GM21737 (cell line): ENCODE data around the gene CCDC57.
"Not testable (repeated sequence)": the region's sequence is repeated elsewhere in the genome, so short reads cannot be mapped to it uniquely, and the experiment has no call there.

Source experiments
- ATAC-seq: cut with Tn5 transposase; IDR thresholded peaks from one replicate; pipeline ENCODE4 v1.9.1; 2021; ENCODE audit warnings: mild to moderate bottlenecking, moderate library complexity; ENCODE audit not compliant: unreplicated experiment

CCDC57 gene

DNA sequence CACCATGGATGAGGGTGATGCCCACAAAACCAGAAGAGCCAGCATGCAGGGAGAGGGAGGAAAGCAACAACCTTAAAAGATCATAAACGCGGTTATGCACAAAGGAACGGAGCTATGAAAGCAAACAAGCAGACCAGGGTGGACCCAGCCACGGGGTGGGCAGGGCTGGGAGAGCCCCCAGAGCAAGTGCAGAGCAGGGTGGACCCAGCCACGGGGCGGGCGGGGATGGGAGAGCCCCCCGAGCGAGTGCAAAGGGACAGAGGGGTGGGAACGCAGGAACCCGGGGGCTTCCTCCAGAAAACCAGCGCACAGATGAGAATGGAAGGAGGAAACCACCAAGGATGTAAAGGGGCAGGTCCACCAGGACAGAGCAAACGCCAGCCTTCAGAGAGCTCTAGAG, 33.2 kb downstream of the CCDC57 start:
- ATAC-seq, result no peak

DNA sequence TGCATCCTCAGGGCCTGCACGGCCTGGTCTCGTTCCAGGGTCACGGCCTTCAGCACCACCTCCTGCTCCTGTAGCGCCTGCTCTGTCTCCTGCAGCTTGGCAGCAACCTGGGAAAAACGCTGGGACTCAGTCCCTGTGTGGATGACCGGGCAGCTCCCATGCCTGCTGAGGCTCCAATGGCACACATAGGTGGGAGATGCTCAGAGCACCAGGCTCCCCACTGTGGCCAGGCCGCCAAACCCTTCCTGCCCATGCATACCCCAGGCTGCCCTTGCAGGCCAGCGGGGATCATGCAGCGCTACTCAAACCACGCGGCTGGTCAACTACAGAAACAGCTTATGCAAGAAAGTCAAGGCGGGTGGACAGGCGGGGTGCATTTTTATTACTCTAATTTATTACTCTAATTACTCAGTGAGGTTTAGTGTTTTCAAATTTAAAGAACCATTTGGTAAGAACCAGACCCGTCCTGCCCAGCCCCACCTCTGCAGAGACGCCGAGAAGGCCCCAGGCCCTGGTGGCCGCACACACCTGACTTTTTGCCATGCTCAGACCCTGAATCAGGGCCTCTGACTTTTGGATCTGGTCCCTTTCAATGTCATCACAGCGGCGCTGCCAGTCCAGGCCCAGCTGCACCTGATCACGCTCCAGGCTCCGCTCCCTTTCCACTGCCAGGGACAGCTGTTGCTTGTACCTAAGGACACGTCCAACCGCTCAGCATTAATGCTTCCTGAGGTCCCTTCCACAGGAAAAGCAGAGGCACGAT, 34.0 kb downstream of the CCDC57 start:
- ATAC-seq, result no peak

DNA sequence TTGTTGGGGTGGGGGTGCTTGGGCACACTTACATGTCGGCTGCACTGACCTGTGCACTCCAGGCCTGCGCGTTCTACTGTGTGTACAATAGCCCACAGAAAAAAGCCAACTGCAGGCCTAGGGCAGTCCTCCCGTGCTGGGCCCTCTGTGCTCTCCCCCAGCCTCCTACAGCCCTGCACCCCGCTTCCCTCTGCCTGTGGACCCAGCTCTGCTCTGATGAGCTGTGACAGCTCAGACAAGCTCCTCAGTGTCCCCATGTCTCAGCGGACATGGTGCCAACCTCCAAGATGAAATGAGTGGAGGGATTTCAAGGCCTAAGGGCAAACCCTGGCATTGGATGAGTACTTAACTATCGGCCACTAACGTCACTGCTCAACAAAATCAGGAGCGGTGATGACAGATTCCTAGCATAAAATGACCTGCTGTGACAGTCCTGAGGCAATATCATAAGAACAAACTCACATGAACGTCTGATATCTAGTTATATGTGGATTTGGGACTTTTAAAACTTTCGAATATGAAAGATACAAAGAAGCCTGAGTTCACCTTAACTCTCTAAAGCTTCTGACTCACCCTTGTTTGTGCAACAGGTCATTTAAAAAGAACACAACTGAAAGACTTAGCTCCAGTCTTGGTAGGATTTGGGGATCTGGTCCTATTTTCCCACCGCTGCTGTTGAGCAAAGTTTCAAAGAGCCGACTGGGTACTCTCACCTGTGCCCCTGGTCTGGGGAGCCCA, 34.7 kb downstream of the CCDC57 start:
- no peak for ATAC-seq

DNA sequence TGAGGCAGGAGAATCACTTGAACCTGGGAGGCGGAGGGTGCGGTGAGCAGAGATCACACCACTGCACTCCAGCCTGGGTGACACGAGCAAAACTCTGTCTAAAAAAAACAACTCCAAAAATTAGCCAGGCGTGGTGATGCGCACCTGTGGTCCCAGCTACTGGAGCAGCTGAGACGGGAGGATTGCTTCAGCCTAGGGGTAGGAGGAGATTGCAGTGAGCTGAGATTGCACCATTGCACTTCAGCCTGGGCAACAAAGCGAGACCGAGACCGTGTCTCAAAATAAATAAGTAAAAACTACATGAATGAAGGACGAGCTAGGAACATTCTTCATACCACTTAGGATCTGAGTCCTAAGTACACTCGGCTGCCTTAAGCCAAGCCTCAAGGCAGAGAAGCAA, 35.4 kb downstream of the CCDC57 start:
- no peak for ATAC-seq

DNA sequence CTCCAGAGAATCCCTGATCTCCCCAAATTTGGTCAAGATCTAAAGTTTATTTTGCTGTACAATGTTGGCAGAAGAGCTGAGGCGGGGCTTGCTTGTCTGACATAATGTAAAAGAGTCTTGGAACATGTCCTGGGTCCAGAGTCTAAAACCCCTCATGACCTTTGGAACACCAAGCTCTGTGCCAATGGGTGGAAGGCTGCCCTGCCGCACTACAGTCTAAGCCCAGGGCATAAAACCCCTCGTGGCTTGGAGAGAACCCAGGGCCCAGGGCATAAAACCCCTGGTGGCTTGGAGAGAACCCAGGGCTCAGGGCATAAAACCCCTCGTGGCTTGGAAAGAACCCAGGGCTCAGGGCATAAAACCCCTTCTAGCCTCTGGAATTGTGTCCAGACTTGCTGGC, 36.7 kb downstream of the CCDC57 start:
- no peak for ATAC-seq

DNA sequence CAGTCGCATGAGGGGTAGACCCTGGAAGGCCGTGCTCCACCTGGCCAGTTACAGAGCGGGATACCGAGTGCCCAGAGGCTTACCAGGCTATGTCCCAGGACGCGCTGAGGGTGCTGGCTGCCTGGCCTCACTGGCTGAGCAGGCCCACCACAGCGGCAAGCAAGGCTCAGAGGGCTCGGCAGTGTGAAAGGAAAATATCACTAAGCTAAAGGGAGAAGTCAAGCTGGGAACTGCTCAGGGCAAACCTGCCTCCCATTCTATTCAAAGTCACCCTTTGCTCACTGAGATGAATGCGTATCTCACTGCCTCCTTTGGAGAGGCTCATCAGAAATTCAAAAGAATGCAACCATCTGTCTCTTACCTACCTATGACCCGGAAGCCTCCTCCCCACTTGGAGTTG, 37.4 kb downstream of the CCDC57 start:
- ATAC-seq, result no peak

DNA sequence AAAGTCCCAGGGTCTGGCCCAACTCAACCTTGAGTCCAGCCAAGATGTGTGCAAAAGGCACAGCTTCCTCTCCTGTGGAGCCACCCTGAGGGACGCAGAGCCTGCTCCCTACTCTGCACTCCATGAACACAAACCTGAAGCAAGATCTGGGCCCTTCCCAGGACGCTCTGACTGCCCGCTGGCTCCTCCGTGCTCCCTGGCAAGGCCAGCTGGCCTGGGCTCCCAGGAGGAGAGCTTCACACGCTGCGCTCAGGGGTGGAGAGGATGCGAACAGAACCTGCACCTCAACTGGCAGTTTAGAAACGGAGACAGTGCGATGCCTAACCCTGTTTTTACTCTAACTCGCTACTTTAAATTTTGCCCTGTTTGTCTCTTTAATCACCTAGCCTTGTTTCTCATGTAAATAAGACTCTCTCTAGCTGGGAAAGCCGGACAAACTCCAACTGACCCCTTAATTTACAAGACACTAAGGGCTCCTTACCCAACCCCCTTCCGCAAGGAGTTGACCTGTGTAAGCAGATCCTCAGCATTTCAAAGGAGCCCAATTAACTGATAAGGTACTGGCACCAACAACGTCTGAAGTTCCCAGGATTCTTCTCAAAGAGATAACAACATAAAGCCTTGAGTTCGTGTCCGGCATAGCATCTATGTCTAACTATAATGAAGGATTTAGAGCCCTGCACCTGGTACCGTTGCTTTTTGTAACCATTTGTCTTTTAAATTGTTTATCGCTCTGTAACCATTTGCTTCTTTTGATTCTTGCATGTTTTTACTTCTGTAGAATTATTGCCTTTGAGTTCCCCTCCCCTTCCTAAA, 38.4 kb downstream of the CCDC57 start:
- not testable (repeated sequence) for ATAC-seq

DNA sequence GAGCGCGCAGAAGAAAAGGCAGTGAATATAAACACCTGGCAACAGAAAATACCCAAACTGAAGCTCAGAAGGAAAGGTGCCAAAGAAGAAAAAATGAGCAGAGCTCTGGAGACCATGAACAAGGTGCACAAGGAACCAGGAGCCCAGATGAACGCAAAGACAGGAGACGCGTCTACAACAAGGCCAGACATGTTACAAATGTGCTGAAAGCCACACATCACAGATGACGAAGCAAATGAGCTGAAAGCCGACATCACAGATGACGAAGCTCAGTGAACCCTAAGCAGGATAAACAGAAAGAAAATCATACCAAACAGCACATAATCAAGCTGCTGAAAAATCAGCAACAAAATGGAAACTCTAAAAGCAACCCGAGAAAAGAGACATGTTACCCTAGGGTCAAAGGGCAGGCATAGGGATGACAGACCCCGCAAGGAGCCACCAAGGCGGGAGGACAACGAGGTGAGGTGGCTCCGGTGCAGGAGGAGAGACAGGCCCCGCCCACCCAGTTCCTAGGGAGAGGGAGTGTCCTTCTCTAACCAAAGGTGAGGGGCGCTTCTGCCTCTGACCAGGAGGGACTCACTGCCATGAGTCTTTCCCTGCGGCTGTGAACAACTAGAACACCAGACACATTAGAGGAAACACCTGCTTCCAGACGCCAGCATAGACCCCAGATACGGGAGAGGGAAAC, 39.1 kb downstream of the CCDC57 start:
- ATAC-seq, result no peak

DNA sequence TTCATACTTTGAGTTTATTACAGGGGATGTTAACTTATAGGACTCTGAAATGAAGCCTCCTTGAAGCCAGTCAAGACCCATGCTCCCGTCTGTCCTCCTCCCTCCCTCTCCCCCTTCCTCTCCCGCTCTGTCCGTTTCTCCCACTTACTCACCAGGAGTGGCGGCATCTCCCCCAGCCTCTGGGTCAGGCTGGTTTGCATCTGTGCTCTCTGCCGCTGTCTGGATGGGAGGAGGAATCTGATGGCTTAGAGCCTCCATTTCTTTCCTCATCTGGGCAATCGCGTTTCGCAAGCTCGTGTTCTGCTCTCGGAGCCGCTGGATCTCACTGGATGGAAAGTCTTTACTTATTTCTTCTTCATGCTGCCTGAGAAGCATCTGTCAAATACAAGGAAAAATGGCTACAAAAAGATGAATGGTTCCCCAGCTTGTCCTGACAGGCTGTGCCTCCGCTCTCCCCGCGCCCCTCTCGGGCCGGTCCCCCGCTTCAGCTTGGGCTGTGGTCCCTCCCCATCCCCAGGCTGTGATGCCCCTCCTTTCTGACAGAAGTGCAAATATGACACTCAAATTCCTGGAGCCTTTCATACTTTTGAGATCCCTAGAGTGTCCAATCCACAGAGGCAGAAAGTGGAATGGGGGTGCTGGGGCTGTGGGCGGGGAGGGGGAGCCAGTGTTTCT, 40.0 kb downstream of the CCDC57 start:
- no peak for ATAC-seq

DNA sequence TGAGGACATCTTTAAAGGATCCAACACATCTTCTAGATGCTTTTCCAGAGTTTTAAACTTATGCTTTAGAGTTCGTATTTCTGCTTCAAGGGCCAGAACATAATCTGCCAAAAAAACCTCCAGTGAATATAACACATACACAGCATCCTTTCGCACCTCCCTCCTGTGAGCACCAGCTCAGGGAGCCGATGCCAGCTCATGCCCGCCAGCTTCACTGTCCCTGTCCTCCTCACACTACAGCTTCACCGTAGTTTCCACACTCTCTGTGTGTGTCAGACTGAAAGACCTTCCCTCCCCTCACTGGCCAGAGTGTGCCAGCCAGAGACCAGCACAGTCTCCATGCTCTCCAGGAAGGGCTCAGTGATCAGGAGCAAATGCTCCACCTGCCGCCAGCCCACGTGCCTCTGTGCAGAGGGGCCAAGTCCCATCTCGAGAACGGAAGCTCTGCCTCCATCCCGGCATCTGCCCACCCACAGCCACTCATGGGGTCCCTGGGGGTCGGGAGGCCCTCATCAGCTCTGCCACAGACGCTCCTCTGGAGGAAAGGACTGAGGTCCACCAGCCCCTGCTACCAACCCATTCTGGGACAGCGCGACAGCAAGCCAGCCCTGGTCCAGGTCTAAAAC, 40.8 kb downstream of the CCDC57 start:
- ATAC-seq, result no peak

DNA sequence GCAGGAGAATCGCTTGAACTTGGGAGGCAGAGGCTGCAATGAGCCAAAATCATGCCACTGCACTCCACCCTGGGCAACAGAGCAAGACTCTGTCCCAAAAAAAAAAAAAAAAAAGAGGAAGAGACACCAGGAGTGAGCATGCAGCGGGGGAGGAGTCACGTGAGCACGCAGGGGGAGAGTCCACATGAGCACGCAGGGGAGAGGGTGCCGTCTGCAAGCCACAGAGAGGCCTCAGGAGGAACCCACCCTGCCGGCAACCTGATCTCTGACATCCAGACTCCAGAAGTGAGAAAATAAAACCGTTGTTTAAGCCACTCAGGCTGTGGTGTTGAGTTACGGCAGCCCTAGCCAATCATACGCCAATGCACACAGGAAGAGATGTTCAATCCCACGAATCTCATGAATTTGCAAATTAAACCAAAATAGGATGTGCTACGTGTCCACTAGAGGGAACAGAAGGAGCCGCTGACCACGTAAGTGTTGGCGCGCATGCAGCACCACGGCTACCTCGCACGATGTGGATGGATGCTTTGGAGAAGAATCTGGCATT, 42.2 kb downstream of the CCDC57 start:
- ATAC-seq, result no peak

DNA sequence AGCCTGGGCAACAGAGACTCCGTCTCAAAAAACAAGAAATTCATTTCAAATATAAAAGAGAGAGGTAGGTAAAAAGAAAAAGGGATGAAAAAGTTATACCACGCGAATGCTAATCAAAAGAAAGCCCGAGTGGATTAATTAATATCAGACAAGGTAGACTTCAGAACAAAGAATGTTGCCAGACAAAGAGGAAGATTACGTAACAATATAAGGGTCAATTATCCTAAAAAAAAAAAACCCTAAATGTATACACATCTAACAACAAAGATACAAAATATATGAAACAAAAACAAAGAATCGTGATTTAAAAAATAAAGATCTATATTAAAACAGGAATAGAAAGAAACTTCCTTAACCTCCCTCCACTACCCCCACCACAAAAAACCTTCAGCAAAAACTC, 44.1 kb downstream of the CCDC57 start:
- no peak for ATAC-seq

DNA sequence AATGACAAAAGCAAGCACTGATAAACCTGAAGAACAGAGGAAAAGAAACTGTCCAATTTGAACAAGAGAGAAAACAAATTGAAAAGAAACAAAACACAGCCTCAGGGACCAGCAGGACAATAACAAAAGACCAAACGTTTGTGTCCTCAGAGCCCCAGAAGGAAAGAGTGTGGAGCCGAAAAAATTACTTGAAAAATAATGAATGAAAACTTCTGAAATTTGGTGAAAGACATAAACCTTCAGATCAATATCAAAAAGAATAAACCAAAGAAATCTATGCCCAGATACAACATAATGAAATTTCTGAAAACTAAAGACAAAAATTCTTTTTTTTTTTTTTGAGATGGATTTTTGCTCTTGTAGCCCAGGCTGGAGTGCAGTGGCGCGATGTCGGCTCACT, 45.6 kb downstream of the CCDC57 start:
- ATAC-seq, result no peak

DNA sequence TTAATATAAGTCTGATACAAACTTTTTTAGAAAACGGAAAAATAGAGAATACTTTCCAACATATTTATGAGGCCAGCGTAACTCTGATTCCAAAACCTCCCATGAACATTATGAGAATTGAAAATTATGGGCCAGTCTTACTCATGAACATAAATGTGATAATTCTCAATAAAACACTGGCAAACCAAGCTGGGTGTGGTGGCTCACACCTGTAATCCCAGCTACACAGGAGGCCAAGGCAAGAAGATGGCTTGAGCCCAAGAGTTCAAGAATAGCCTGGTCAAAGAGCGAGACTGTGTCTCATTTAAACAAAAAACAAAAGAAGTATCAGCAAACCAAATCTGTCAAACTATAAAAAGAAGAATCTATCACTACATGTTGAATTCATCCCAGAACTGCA, 47.8 kb downstream of the CCDC57 start:
- no peak for ATAC-seq

DNA sequence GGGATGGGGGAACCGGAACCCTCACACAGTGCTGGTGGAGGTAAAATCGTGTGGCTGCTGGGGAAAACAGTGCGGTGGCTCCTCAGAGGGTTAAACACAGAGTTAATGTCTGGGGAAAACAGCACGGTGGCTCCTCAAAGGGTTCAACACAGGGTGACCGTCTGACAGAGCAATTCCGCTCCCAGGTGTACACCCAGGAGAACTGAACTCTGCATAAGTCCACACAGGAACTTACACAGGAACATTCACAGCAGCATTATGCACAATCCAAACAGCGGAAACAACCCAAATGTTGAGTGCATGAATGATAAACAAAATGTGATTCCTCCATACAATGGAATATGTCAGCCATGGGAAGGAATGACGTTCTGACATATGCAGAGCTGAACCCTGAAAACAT, 51.4 kb downstream of the CCDC57 start:
- no peak for ATAC-seq

DNA sequence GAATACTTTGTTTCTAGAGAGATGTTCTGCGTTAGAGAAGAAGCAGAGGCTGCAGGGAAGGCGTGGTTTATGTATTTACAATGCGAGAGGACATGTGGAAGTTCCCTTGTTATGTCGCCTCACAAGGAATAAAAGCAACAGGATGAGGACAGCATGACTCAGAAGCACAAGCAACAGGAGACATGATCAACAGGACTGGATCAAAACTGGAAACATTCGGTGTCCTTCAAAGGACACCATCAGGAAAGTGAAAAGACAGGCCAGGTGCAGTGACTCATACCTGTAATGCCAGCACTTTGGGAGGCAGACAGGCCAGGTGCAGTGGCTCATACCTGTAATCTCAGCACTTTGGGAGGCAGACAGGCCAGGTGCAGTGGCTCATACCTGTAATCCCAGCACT, 52.6 kb downstream of the CCDC57 start:
- no peak for ATAC-seq

DNA sequence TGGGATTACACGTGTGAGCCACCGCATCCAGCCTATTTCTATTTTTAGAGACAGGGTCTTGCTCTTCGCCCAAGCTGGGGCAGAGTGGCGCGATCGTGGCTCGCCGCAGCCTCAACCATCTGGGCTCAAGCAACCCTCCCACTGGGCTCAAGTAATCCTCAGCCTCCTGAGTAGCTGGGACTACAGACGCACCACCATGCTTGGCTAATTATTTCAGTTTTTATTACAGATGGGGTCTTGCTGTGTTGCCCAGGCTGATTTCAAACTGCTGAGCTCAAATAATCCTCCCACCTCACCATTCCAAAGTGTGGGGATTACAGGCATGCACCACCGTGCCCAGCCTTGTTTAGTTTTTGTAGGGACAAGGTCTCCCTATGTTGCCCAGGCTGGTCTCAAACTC, 53.8 kb downstream of the CCDC57 start:
- no peak for ATAC-seq

DNA sequence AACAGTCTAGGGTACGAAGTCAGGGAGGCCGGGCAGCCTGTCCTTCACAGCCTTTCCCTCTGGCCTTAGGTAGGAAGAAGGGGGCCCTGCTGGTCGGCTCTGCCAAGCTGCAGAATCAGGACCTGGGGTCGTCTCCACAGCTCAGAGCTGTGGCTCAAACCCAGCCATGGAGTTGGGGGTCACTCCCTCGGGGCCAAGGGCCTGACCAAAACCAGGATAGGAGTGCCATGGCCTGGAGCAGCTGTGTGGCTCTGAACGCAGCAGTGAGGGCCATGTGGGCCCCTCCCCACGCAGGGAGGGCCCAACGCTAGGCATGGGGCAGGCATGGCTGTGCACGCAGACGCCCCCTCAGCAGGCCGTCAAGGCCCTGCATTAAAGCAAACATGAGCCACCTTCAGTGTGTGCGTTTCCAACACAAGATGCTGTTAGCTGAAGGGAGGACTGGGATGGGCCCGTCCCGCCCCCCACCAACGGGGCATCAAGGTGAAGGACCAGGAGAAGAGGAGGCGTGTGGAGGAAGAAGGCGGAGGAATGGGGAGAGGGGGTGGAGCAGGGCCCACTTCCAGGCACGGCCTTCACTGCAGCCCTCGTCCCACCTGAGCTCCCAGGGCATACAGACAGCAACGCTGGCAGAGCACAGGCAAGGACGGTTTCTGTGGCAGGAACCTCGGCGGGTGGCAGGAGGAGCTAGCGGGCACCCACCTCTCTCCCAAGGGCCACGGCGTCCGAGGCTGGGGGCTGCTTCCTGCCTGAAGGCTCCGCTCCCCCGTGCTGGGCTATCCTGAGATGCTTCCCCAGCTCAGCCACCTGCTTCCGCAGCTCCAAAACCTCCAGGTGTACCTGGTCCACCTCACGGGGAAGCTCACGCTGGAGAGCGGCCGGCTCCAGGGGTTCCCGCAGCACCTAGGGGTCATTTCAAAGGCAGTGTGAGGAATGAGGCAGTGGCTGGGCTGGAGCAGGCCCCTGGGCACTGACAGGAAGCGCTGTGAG, 55.3 kb downstream of the CCDC57 start:
- ATAC-seq, result no peak
